ENCODE results near the gene NSUN6. TPM values are rescaled to one million over a fixed set of nuclear protein-coding genes. Genes with fewer than 3 reads are reported as not detected.
"Not testable (repeated sequence)": the region's sequence is repeated elsewhere in the genome, so short reads cannot be mapped to it uniquely, and the experiment has no call there.

The NSUN6 gene
- total and polyA plus RNA-seq, 7 donors, result 3.0 to 7.0 (median 4.0) TPM

- no peak for ATAC-seq
- intact Hi-C loops (cut with DNase I), result no loop called here
- Histone ChIP-seq H3K27ac (no peak overlapping the region), H3K9me3 (no peaks in the 10 kb centered on the region), H3K36me3 (ENCODE audit: insufficient read depth in 1 of 2, low read depth in 1 of 2) (peaks cover 0 to 14% of the 10 kb centered on the region in 2 donors), H3K4me3 (no peak overlapping the region), H3K4me1 (no peaks in the 10 kb centered on the region), H3K27me3 (ENCODE audit: insufficient read depth in 3 of 3, low read length in 2 of 3) (no peaks in the 10 kb centered on the region)
- TF ChIP-seq CTCF (IDR thresholded peaks at IDR 0.05), result no peak
- no peak for DNase-seq
- WGBS, 3 donors, result 84 to 93% (median 86%) methylated on average over 6 of the region's 6 CpGs
Measured at GRCh38 chr10:18594574-18595156, 56.7 kb downstream of the NSUN6 start.

GRCh38 chr10:18591141-18591540, 60.2 kb downstream of the NSUN6 start:
- peaks cover 5 to 24% of the 10 kb centered on the region in 2 donors for H3K36me3 ChIP-seq (ENCODE audit: insufficient read depth in 1 of 2, low read depth in 1 of 2)
- ATAC-seq; H3K9me3 ChIP-seq; H3K27me3 ChIP-seq (ENCODE audit: insufficient read depth in 3 of 3, low read length in 2 of 3); H3K4me1 ChIP-seq; H3K27ac ChIP-seq; intact Hi-C loops (cut with DNase I); H3K4me3 ChIP-seq; DNase-seq: not testable (repeated sequence)
- WGBS, 3 donors, result 97 to 100% (median 100%) methylated on average over 1 of the region's 1 CpG

GRCh38 chr10:18586637-18587036, 64.8 kb downstream of the NSUN6 start:
- H3K9me3 ChIP-seq; ATAC-seq; DNase-seq; H3K27me3 ChIP-seq (ENCODE audit: insufficient read depth in 3 of 3, low read length in 2 of 3); H3K27ac ChIP-seq; H3K4me3 ChIP-seq; H3K4me1 ChIP-seq; intact Hi-C loops (cut with DNase I): not testable (repeated sequence)
- WGBS, 3 donors, result 98% methylated on average over 10 of the region's 10 CpGs
- peaks cover 5 to 13% of the 10 kb centered on the region in 2 donors for H3K36me3 ChIP-seq (ENCODE audit: insufficient read depth in 1 of 2, low read depth in 1 of 2)

GRCh38 chr10:18583575-18584270, 67.7 kb downstream of the NSUN6 start:
- Histone ChIP-seq H3K4me1 (no peaks in the 10 kb centered on the region), H3K27ac (no peak overlapping the region), H3K36me3 (ENCODE audit: insufficient read depth in 1 of 2, low read depth in 1 of 2) (peaks cover 7 to 33% of the 10 kb centered on the region in 2 donors), H3K9me3 (no peaks in the 10 kb centered on the region), H3K4me3 (no peak overlapping the region), H3K27me3 (ENCODE audit: insufficient read depth in 3 of 3, low read length in 2 of 3) (no peaks in the 10 kb centered on the region)
- DNase-seq (no peak), ATAC-seq (no peak)
- no peak for TF ChIP-seq CTCF (IDR thresholded peaks at IDR 0.05)
- 82 to 94% (median 83%) methylated on average over 5 of the region's 5 CpGs for WGBS, 3 donors
- intact Hi-C loops (cut with DNase I), result no loop called here

- Histone ChIP-seq H3K9me3 (no peaks in the 10 kb centered on the region), H3K27ac (no peak overlapping the region), H3K4me3 (no peak overlapping the region), H3K36me3 (ENCODE audit: insufficient read depth in 1 of 2, low read depth in 1 of 2) (peaks cover 7 to 28% of the 10 kb centered on the region in 2 donors), H3K4me1 (no peaks in the 10 kb centered on the region), H3K27me3 (ENCODE audit: insufficient read depth in 3 of 3, low read length in 2 of 3) (no peaks in the 10 kb centered on the region)
- ATAC-seq (no peak), DNase-seq (no peak)
- intact Hi-C loops (cut with DNase I), result no loop called here
- WGBS, 3 donors, result 82 to 85% (median 83%) methylated on average over 3 of the region's 3 CpGs
- TF ChIP-seq CTCF (IDR thresholded peaks at IDR 0.05), result no peak
Measured at GRCh38 chr10:18582803-18583202, 68.6 kb downstream of the NSUN6 start.
